Activated CD4-positive, alpha-beta T cell treated with anti-CD3 and anti-CD28 coated beads for 36 hours (primary cell): ENCODE results near the gene PCF11. TPM values are rescaled to one million over a fixed set of nuclear protein-coding genes. Genes with fewer than 3 reads are reported as not detected.

ENCODE experiments used
- ATAC-seq: fragments of 200-7000 bp; cut with Tn5 transposase; one replicate; pipeline ENCODE4 v1.10.0; 2021; ENCODE audit warnings: mild to moderate bottlenecking, moderate library complexity
- CTCF ChIA-PET: fragments of 350-600 bp; sonication (Branson Sonifier 250); formaldehyde crosslinking; loops from one replicate; lab custom pipeline; 2021; ENCODE audit warnings: antibody characterized with exemption; lab: Charles Lee
- POLR2A ChIA-PET: fragments of 350-600 bp; sonication (Branson Sonifier 250); formaldehyde crosslinking; loops from one replicate; lab custom pipeline; 2021; ENCODE audit warnings: antibody characterized with exemption, inconsistent platforms; lab: Charles Lee
- DNase-seq: peaks from one replicate; pipeline ENCODE4 v3.0.0-alpha.2; 2020
- H3K27ac Mint-ChIP-seq: one replicate; pipeline ENCODE4 v1.8.0; 2021; ENCODE audit warnings: mixed read lengths
- H3K27me3 Mint-ChIP-seq: one replicate; pipeline ENCODE4 v1.8.0; 2021; ENCODE audit warnings: mixed read lengths
- H3K36me3 Mint-ChIP-seq: one replicate; pipeline ENCODE4 v1.8.0; 2021; ENCODE audit warnings: low read depth, mixed read lengths
- H3K4me1 Mint-ChIP-seq: one replicate; pipeline ENCODE4 v1.8.0; 2021; ENCODE audit warnings: mixed read lengths
- H3K4me3 Mint-ChIP-seq: one replicate; pipeline ENCODE4 v1.8.0; 2021; ENCODE audit warnings: mild to moderate bottlenecking, moderate library complexity, mixed read lengths
- H3K9me3 Mint-ChIP-seq: one replicate; pipeline ENCODE4 v1.8.0; 2021; ENCODE audit warnings: low read depth, mixed read lengths
- intact Hi-C, 2 experiments: fragments of 100-400 bp; cut with DNase I in 1 of 2; cut with micrococcal nuclease in 1 of 2; formaldehyde crosslinking; loops; one replicate each; pipeline versions ENCODE4 v1.14.2 to v1.15.1; 2022 to 2024; cut with DNase I, micrococcal nuclease
- total RNA-seq, 2 experiments: library from RNA; stranded (reverse); gene quantifications; one replicate each; pipeline ENCODE4 v1.2.3, GENCODE V29; 2021

Gene PCF11
- total RNA-seq, 2 experiments from 2014 or later, result 55.3 to 70.8 TPM

DNA sequence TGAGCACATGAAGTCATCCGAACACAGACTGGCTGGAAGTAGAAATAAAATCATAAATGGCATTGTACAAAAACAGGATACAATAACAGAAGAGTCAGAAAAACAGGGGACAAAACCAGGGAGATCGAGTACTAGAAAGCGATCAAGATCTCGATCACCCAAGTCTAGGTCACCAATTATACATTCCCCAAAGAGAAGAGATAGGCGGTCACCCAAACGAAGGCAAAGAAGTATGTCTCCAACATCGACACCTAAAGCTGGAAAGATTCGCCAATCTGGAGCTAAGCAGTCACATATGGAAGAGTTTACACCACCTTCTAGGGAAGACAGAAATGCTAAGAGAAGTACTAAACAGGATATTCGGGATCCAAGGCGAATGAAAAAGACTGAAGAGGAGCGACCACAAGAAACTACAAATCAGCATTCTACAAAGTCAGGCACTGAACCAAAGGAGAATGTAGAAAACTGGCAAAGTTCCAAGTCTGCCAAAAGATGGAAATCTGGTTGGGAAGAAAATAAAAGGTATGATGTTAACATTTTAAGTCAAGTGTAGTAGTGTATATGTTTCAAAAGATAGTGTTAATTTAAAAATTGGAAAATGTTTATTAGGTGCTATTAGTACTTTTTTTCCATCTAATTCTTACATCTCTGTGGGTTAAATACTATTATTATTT lies 9.4 kb downstream of the PCF11 start:
- Mint-ChIP-seq H3K9me3 (no peaks in the 10 kb centered on the region), H3K4me1 (peaks cover 71% of the 10 kb centered on the region), H3K27ac (peak overlapping the region; percentile 29), H3K4me3 (no peak overlapping the region), H3K36me3 (peaks cover 78% of the 10 kb centered on the region), H3K27me3 (no peaks in the 10 kb centered on the region)
- POLR2A ChIA-PET, result no interaction called here
- CTCF ChIA-PET, result interaction anchor here (0.7 kb wide), 1 partner anchor 309 kb away, joined by 3 read pairs; no protein-coding TSS in a partner anchor
- ATAC-seq, result no peak
- no peak for DNase-seq
- intact Hi-C loops, result no loop called here

DNA sequence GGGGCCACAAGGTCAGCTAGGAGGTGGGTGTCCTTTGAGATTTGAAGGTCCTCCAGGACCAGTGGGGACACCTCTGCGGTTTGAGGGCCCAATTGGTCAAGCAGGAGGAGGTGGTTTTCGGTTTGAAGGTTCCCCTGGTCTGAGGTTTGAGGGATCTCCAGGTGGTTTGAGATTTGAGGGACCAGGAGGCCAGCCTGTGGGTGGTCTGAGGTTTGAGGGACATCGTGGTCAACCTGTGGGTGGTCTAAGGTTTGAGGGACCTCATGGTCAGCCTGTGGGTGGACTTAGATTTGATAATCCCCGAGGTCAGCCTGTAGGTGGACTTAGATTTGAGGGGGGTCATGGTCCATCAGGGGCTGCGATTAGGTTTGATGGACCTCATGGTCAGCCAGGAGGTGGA lies 11.8 kb downstream of the PCF11 start:
- Mint-ChIP-seq H3K4me3 (no peak overlapping the region), H3K36me3 (peaks cover 80% of the 10 kb centered on the region)

DNA sequence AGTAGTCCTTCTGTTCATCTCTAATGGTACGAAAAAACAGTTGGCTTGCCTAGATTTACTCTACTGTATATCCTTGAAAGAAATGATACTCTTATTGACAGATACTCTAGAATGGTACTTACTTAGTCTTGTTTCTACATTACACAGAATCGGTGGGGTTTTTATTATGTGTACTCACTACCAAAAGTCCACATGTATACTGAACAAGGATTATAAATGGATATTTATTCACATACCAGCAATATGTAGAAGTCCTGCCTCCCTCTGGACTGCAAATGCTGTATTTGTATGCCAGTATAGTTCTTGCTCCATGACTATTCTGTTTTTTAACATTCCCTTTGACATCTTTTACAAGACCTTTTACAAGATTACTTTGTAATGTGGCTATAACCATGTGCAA lies 13.9 kb downstream of the PCF11 start:
- Mint-ChIP-seq H3K4me3 (peak overlapping the region; percentile 51), H3K27me3 (no peaks in the 10 kb centered on the region), H3K4me1 (peaks cover 78% of the 10 kb centered on the region), H3K36me3 (peaks cover 76% of the 10 kb centered on the region), H3K27ac (no peak overlapping the region), H3K9me3 (no peaks in the 10 kb centered on the region)
- intact Hi-C loops, result no loop called here
- POLR2A ChIA-PET, result no interaction called here
- CTCF ChIA-PET, result no interaction called here
- ATAC-seq (no peak), DNase-seq (no peak)

More for the DNA sequence above, 11.8 kb downstream of the PCF11 start:
- ATAC-seq, result no peak
- Mint-ChIP-seq H3K9me3 (no peaks in the 10 kb centered on the region), H3K27ac (no peak overlapping the region), H3K27me3 (no peaks in the 10 kb centered on the region), H3K4me1 (peaks cover 74% of the 10 kb centered on the region)
- DNase-seq, result no peak
- intact Hi-C loops, result no loop called here
- POLR2A ChIA-PET, result no interaction called here
- CTCF ChIA-PET, result no interaction called here

DNA sequence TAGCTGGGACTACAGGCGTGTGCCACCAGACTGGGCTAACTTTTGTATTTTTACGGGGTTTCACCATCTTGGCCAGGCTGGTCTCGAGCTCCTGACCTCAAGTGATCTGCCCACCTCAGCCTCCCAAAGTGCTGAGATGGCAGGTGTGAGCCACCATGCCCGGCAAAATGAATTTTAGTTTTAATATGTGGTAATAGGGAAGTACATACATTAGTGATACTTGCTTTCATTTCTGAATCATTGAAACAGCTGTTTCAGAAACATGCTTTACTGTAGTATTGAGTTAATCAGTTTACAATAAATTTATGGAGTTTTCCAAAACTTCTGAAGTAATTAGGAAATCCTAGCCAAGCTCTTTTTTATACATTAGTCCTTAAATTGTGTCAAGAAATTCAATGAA lies 15.6 kb downstream of the PCF11 start:
- intact Hi-C loops, result loop anchor here in 1 of 2 experiments (2.0 kb wide), 1 partner anchor 14 kb away; no protein-coding TSS in a partner anchor
- Mint-ChIP-seq H3K4me3 (no peak overlapping the region), H3K27ac (no peak overlapping the region), H3K36me3 (peaks cover 72% of the 10 kb centered on the region), H3K27me3 (no peaks in the 10 kb centered on the region), H3K4me1 (peaks cover 79% of the 10 kb centered on the region), H3K9me3 (no peaks in the 10 kb centered on the region)
- ChIA-PET POLR2A (no interaction called here), CTCF (interaction anchor here (1.2 to 2.1 kb wide), 3 partner anchors 77 to 271 kb away, joined by 3 to 7 read pairs (median 5); partner anchors contain the start of gene DDIAS)
- DNase-seq (no peak), ATAC-seq (peak; percentile 20)

DNA sequence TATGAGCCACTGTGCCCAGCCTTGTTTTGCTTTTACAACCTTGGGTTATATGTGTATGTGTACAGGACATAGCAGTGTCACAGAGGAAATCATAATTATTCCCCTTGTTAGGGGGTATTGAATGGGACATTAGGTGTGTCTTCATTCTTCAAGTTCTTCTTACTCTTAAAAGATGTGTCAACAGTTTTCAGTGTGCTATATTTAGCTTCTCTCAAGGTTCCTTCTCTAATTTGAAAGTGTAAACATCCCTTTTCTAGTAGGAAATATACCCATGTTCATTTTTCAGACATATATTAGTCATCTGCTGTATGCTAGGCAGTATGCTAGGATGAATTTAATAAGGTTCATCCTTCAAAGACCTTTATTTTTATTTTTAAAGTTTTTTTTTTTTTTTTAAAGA lies 17.1 kb downstream of the PCF11 start:
- ChIA-PET POLR2A (interaction anchor here (0.6 kb wide), 1 partner anchor 183 kb away, joined by 3 read pairs; no protein-coding TSS in a partner anchor), CTCF (interaction anchor here (0.6 to 2.1 kb wide), 7 partner anchors 13 to 272 kb away, joined by 3 to 5 read pairs (median 4); partner anchors contain the start of genes DDIAS and PCF11)
- Mint-ChIP-seq H3K36me3 (peaks cover 64% of the 10 kb centered on the region), H3K27me3 (no peaks in the 10 kb centered on the region), H3K27ac (peak overlapping the region; percentile 25), H3K4me3 (no peak overlapping the region), H3K9me3 (no peaks in the 10 kb centered on the region), H3K4me1 (peaks cover 68% of the 10 kb centered on the region)
- no peak for DNase-seq
- intact Hi-C loops, result no loop called here
- peak; percentile 41 for ATAC-seq

DNA sequence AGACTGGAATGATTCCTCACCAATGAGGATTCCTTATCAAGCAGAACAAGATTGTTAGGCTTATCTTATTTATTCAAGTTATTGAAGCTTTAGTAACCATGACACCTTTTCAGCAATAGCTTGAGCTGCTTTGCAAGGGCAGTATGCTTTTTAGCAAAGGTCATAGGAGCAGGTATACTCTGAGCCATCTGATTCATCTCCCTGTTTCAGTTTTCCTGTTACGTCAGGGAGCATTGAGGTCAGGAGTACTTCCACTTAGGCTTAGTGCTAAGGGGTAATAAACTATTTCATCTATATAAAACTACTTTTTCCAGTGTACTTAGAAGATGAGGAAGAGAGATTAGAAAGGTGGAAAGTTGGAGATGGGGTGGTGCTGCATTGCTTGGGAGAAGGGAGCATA lies 18.9 kb downstream of the PCF11 start:
- DNase-seq (no peak), ATAC-seq (no peak)
- H3K4me3 Mint-ChIP-seq, result no peak overlapping the region
- peaks cover 59% of the 10 kb centered on the region for H3K36me3 Mint-ChIP-seq
- intact Hi-C loops, result no loop called here
- no peaks in the 10 kb centered on the region for H3K9me3 Mint-ChIP-seq
- H3K4me1 Mint-ChIP-seq, result peaks cover 53% of the 10 kb centered on the region
- no peaks in the 10 kb centered on the region for H3K27me3 Mint-ChIP-seq
- ChIA-PET CTCF (interaction anchor here (1.2 to 1.8 kb wide), 2 partner anchors 11 to 16 kb away, joined by 4 read pairs; no protein-coding TSS in a partner anchor), POLR2A (no interaction called here)
- no peak overlapping the region for H3K27ac Mint-ChIP-seq

DNA sequence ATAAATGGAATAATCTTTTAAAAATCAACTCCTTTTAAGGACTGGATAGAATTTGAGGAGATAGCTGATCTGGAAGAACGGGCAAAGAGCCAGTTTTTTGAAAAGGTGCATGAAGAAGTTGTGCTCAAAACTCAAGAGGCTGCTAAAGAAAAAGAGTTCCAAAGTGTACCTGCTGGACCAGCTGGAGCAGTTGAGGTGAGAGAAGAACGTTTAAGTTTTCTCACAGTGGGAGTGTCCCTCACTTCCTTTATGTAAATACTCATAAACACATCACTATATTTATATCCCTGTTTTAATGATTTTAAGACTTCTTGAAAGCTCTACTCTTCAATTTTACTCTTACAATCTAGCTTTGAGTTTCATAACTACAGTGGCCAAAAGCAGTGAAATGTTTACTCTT lies 24.9 kb downstream of the PCF11 start:
- ATAC-seq (no peak), DNase-seq (no peak)
- peak overlapping the region; percentile 8 for H3K27ac Mint-ChIP-seq
- ChIA-PET CTCF (interaction anchor here (0.6 to 1.0 kb wide), 2 partner anchors 10 to 315 kb away, joined by 3 read pairs; no protein-coding TSS in a partner anchor), POLR2A (interaction anchor here (0.8 kb wide), 1 partner anchor 12 kb away, joined by 3 read pairs; the partner anchor contains the start of gene ANKRD42)
- peaks cover 57% of the 10 kb centered on the region for H3K36me3 Mint-ChIP-seq
- no peaks in the 10 kb centered on the region for H3K27me3 Mint-ChIP-seq
- H3K4me1 Mint-ChIP-seq, result peaks cover 9% of the 10 kb centered on the region
- no peak overlapping the region for H3K4me3 Mint-ChIP-seq
- intact Hi-C loops, result no loop called here
- H3K9me3 Mint-ChIP-seq, result no peaks in the 10 kb centered on the region

DNA sequence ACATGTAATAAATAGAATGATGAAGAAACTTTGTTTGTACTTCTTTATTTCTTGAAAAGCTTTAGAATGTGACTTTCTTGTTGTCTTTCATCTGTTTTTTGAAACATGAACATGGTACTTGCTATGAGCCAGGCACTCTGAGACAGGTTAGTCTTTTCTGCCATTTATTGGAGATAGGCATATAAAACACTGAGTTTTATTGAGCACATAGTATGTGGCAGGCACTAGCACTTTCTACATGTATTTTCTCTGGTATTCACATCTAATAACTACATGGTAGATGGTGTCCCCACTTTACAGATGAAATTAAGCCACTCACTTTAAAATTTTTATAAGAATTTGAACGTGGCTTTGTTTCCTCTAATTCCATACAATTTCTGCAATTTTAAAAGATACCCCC lies 28.8 kb downstream of the PCF11 start:
- no peaks in the 10 kb centered on the region for H3K27me3 Mint-ChIP-seq
- H3K4me3 Mint-ChIP-seq, result no peak overlapping the region
- peaks cover 53% of the 10 kb centered on the region for H3K36me3 Mint-ChIP-seq
- POLR2A ChIA-PET, result no interaction called here
- no peaks in the 10 kb centered on the region for H3K9me3 Mint-ChIP-seq
- DNase-seq (no peak), ATAC-seq (no peak)
- no peak overlapping the region for H3K27ac Mint-ChIP-seq
- intact Hi-C loops, result no loop called here
- CTCF ChIA-PET, result no interaction called here
- peaks cover 2% of the 10 kb centered on the region for H3K4me1 Mint-ChIP-seq

DNA sequence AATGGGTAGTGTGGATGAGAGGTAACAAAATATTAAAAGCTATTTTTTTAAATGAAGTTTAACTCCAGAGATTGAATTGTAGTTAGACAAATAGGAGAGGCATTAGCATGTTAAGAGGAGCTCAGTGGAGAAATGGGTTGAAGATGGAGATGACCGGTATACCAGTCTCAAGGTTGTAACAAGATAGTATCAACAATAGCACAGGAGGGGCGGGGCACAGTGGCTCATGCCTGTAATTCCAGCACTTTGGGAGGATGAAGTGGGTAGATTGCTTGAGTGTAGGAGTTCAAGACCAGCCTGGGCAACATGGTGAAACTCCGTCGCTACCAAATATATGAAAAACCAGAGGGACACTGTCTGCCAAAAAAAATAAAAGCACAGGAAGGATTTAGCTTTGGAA lies 30.5 kb downstream of the PCF11 start:
- intact Hi-C loops, result no loop called here
- no peaks in the 10 kb centered on the region for H3K27me3 Mint-ChIP-seq
- DNase-seq (no peak), ATAC-seq (peak; percentile 16)
- POLR2A ChIA-PET, result interaction anchor here (0.6 kb wide), 1 partner anchor 60 kb away, joined by 4 read pairs; no protein-coding TSS in a partner anchor
- CTCF ChIA-PET, result interaction anchor here (0.6 to 1.5 kb wide), 5 partner anchors 9 to 320 kb away, joined by 3 to 4 read pairs (median 3); no protein-coding TSS in a partner anchor
- H3K9me3 Mint-ChIP-seq, result no peaks in the 10 kb centered on the region
- peaks cover 54% of the 10 kb centered on the region for H3K36me3 Mint-ChIP-seq
- no peak overlapping the region for H3K4me3 Mint-ChIP-seq
- peak overlapping the region; percentile 2 for H3K27ac Mint-ChIP-seq
- peaks cover 12% of the 10 kb centered on the region for H3K4me1 Mint-ChIP-seq

DNA sequence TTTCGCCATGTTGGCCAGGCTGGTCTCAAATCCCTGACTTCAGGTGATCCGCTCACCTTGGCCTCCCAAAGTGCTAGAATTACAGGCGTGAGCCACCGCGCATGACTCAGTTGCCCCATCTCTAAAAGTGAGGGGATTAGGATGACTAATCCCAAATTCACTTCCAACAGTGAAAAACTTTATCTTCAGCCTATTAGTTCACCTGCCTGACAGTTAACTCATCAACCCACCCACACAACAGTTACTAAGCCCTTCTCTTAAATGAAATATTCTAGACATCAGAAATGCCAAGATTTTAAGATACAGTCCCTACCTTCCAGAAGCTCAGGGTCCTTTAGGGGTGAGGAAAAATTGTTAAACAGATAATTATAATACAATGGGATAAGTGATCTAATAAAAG lies 34.6 kb downstream of the PCF11 start:
- Mint-ChIP-seq H3K4me1 (peaks cover 34% of the 10 kb centered on the region), H3K4me3 (peak overlapping the region; percentile 12), H3K36me3 (peaks cover 34% of the 10 kb centered on the region), H3K27me3 (no peaks in the 10 kb centered on the region), H3K27ac (peak overlapping the region; percentile 64), H3K9me3 (no peaks in the 10 kb centered on the region)
- CTCF ChIA-PET, result interaction anchor here (0.6 to 1.0 kb wide), 4 partner anchors 10 to 120 kb away, joined by 3 to 4 read pairs (median 3); no protein-coding TSS in a partner anchor
- POLR2A ChIA-PET, result interaction anchor here (0.6 kb wide), 1 partner anchor 193 kb away, joined by 3 read pairs; no protein-coding TSS in a partner anchor
- no peak for ATAC-seq
- DNase-seq, result peak; percentile 24
- intact Hi-C loops, result no loop called here

DNA sequence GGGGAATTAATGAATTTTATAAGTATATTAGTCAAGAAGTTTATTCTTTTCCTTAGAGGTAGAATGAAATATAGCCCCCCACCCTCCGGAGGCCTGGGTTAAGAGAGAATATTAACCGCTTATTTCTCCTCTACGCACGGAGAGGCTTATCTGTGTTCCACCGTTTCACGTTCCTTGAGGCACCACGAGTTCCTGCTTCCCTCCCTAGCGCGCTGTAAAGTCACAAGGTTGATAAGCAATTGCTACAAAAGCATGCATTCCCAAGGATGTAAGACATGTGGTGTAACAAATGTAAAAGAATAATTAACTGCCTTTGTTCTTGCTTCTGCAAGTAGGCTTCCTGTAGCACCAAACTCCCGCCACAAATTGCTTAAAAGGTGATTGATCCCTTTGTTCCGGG lies 35.1 kb downstream of the PCF11 start:
- intact Hi-C loops, result loop anchor here (2.0 kb wide), 2 partner anchors 75 to 129 kb away; no protein-coding TSS in a partner anchor
- POLR2A ChIA-PET, result interaction anchor here (0.6 kb wide), 1 partner anchor 193 kb away, joined by 3 read pairs; no protein-coding TSS in a partner anchor
- CTCF ChIA-PET, result interaction anchor here (0.6 to 1.0 kb wide), 3 partner anchors 10 to 121 kb away, joined by 3 to 4 read pairs (median 3); no protein-coding TSS in a partner anchor
- ATAC-seq (no peak), DNase-seq (no peak)
- Mint-ChIP-seq H3K36me3 (peaks cover 30% of the 10 kb centered on the region), H3K27ac (peak overlapping the region; percentile 98), H3K4me1 (peaks cover 39% of the 10 kb centered on the region), H3K4me3 (peak overlapping the region; percentile 95), H3K9me3 (no peaks in the 10 kb centered on the region), H3K27me3 (no peaks in the 10 kb centered on the region)
